ENCODE data around the gene KLK12.

KLK12 gene

GRCh38 chr19:51010066-51010795, 24.6 kb downstream of the KLK12 start:
- no peak for TF ChIP-seq CTCF (IDR thresholded peaks at IDR 0.05; ENCODE audit: unreplicated experiment in 3 of 3)
- H3K4me1 Mint-ChIP-seq, result no peaks in the 10 kb centered on the region
- no peak overlapping the region for H3K4me3 Mint-ChIP-seq
- H3K27ac Mint-ChIP-seq, result no peak overlapping the region
- H3K36me3 Mint-ChIP-seq (ENCODE audit: low read depth), result no peaks in the 10 kb centered on the region
- no peaks in the 10 kb centered on the region for H3K9me3 Mint-ChIP-seq
- peaks cover 65% of the 10 kb centered on the region for H3K27me3 Mint-ChIP-seq (ENCODE audit: low read depth)

- Mint-ChIP-seq H3K27ac (no peak overlapping the region), H3K4me3 (no peak overlapping the region), H3K36me3 (ENCODE audit: low read depth) (no peaks in the 10 kb centered on the region), H3K27me3 (ENCODE audit: low read depth) (peaks cover 62% of the 10 kb centered on the region), H3K4me1 (no peaks in the 10 kb centered on the region), H3K9me3 (no peaks in the 10 kb centered on the region)
- no peak for TF ChIP-seq CTCF (IDR thresholded peaks at IDR 0.05; ENCODE audit: unreplicated experiment in 3 of 3)
These were observed 25.5 kb downstream of the KLK12 start for GRCh38 chr19:51009061-51009891.

- Mint-ChIP-seq H3K27ac (no peak overlapping the region), H3K4me1 (no peaks in the 10 kb centered on the region), H3K36me3 (ENCODE audit: low read depth) (no peaks in the 10 kb centered on the region), H3K9me3 (no peaks in the 10 kb centered on the region), H3K4me3 (no peak overlapping the region), H3K27me3 (ENCODE audit: low read depth) (peaks cover 44% of the 10 kb centered on the region)
- no peak for TF ChIP-seq CTCF (IDR thresholded peaks at IDR 0.05; ENCODE audit: unreplicated experiment in 3 of 3)
These were observed 27.3 kb downstream of the KLK12 start for GRCh38 chr19:51007488-51007887.

GRCh38 chr19:51006406-51006805, 28.4 kb downstream of the KLK12 start:
- Mint-ChIP-seq H3K36me3 (ENCODE audit: low read depth) (no peaks in the 10 kb centered on the region), H3K4me3 (no peak overlapping the region), H3K27me3 (ENCODE audit: low read depth) (peaks cover 41% of the 10 kb centered on the region), H3K4me1 (peaks cover 10% of the 10 kb centered on the region), H3K9me3 (no peaks in the 10 kb centered on the region), H3K27ac (no peak overlapping the region)
- TF ChIP-seq CTCF (IDR thresholded peaks at IDR 0.05; ENCODE audit: unreplicated experiment in 3 of 3), result no peak

GRCh38 chr19:51005248-51005647, 29.6 kb downstream of the KLK12 start:
- Mint-ChIP-seq H3K36me3 (ENCODE audit: low read depth) (no peaks in the 10 kb centered on the region), H3K4me1 (peaks cover 13% of the 10 kb centered on the region), H3K27me3 (ENCODE audit: low read depth) (peaks cover 32% of the 10 kb centered on the region)

More at GRCh38 chr19:51005248-51005647, 29.6 kb downstream of the KLK12 start:
- TF ChIP-seq CTCF (IDR thresholded peaks at IDR 0.05; ENCODE audit: unreplicated experiment in 3 of 3), result no peak
- Mint-ChIP-seq H3K27ac (no peak overlapping the region), H3K9me3 (no peaks in the 10 kb centered on the region), H3K4me3 (no peak overlapping the region)
